ENCODE data around the gene ANO9. TPM values are rescaled to one million over a fixed set of nuclear protein-coding genes. Genes with fewer than 3 reads are reported as not detected.

The ANO9 gene
- total and polyA plus RNA-seq, 11 donors: 0.07 to 3.1 (median 0.21) TPM; not detected in 6

- H3K27ac ChIP-seq: no peak overlapping the region
- DNase-seq (peak in 2 of 5 donors; percentile 21 to 54), ATAC-seq (no peak)
- no peak overlapping the region for H3K4me3 ChIP-seq
- peaks cover 0 to 27% (median 17%) of the 10 kb centered on the region in 12 donors for H3K4me1 ChIP-seq
- no peaks in the 10 kb centered on the region for H3K27me3 ChIP-seq
- 92 to 95% (median 94%) methylated on average over 13 to 16 of the region's 16 CpGs for WGBS, 4 donors
- TF ChIP-seq CTCF (IDR thresholded peaks at IDR 0.05) (no peak), POLR2A (IDR thresholded peaks at IDR 0.05) (no peak)
- no peaks in the 10 kb centered on the region for H3K9me3 ChIP-seq
- intact Hi-C loops (cut with DNase I): loop anchor here in 1 of 10 donors (5.0 kb wide), 1 partner anchor 40 kb away; no protein-coding TSS in a partner anchor
- H3K36me3 ChIP-seq: peaks cover 0 to 37% (median 15%) of the 10 kb centered on the region in 9 donors
Observed at GRCh38 chr11:462107-462890, 20.5 kb upstream of the ANO9 start.

DNA sequence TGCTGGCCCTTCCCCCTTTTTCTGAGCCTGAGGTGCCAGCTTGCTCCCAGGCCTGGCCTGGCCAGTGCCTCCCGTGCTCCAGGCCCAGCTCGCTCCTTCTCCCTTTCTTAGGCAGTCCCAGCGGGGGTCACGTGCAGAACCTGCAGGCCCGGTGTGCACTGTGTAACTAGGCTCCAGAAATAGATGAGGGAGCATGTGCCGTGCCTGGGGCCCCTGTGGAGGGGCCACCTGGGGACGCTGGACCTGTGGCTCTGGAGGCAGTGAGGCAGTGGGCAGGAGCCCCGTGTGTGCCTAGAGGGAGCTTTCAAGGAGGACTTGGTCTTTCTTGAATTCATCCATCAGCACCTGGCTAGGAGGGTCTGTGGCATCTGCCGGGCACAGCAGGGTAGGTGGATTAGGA is 19.8 kb upstream of the ANO9 start:
- peaks cover 0 to 37% (median 15%) of the 10 kb centered on the region in 9 donors for H3K36me3 ChIP-seq
- H3K9me3 ChIP-seq: no peaks in the 10 kb centered on the region
- peak in 2 of 4 donors; percentile 3 for ATAC-seq
- peak in 3 of 5 donors; percentile 16 to 60 (median 31) for DNase-seq
- intact Hi-C loops (cut with DNase I): loop anchor here in 1 of 10 donors (5.0 kb wide), 1 partner anchor 41 kb away; no protein-coding TSS in a partner anchor
- no peaks in the 10 kb centered on the region for H3K27me3 ChIP-seq
- H3K27ac ChIP-seq: peak overlapping the region in 6 of 12 donors; percentile 66 to 88 (median 78)
- no peak for TF ChIP-seq POLR2A (IDR thresholded peaks at IDR 0.05)
- TF ChIP-seq CTCF (IDR thresholded peaks at IDR 0.05): no peak
- peaks cover 0 to 27% (median 17%) of the 10 kb centered on the region in 12 donors for H3K4me1 ChIP-seq
- 62 to 70% (median 68%) methylated on average over 8 to 9 of the region's 9 CpGs for WGBS, 4 donors
- peak overlapping the region in 1 of 12 donors; percentile 52 for H3K4me3 ChIP-seq

DNA sequence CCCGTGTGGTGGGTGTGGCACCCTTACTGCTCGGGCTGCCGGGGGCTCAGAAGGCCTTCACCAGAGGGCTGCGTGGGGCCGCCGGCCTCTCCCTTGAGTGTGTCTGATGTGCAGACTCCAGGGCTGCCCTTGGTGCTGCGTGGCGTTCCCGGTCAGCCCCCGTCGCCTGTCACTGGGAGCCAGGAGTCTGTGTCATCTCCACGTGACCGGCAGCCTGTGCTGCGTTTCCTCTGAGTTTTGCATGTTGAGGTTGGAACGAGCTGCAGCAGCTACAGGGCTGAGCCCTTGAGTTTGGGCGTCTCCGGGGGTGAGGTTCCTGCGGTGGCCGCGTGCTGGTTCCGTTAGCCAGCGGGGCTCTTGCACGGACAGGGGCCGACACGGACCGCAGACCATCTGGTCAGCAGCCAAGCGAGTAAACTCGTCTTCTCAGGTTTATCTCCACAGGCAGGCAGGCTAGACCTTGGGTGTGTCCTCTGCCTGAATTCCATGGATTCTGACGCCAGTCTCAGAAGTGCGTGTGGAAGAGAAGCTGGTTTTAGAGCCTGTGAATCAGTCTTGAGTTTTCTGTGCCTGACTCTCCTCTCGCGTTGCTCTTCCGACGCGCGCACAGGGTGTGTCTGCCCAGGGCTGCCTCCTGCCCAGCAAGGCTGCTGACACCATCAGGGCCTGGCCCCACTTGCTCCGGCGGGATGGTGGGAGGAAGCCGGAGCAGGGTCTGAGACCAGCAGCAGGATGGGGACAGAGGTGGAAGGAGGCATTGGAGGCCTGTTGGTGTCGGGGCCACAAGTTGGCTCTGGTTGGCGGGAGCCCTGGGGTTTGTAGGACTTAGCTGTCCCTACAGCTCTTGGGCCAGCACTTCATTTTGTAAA is 18.8 kb upstream of the ANO9 start:
- Histone ChIP-seq H3K27ac (peak overlapping the region; percentile 10 to 88 (median 74)), H3K4me3 (peak overlapping the region in 10 of 12 donors; percentile 28 to 56 (median 41)), H3K27me3 (no peaks in the 10 kb centered on the region), H3K9me3 (no peaks in the 10 kb centered on the region), H3K4me1 (peaks cover 0 to 30% (median 18%) of the 10 kb centered on the region in 12 donors), H3K36me3 (peaks cover 0 to 37% (median 15%) of the 10 kb centered on the region in 9 donors)
- DNase-seq (peak; percentile 52 to 86 (median 76)), ATAC-seq (peak; percentile 69 to 87 (median 80))
- 51 to 55% (median 52%) methylated on average over 18 to 41 of the region's 41 CpGs for WGBS, 4 donors
- intact Hi-C loops (cut with DNase I): loop anchor here in 1 of 10 donors (5.0 kb wide), 1 partner anchor 42 kb away; no protein-coding TSS in a partner anchor
- TF ChIP-seq CTCF (IDR thresholded peaks at IDR 0.05): no peak
- TF ChIP-seq POLR2A (IDR thresholded peaks at IDR 0.05): peak in 1 of 2 donors; percentile 12

Measured in heart left ventricle (tissue), 16 donors.